NCI-H2107 treated with DMSO at 0.1 percent for 48 hours (cell line): ENCODE results near the gene APLN.

Experiments used
- DNase-seq: peaks from one replicate; lab custom pipeline; 2025; ENCODE audit not compliant: unreplicated experiment; lab: John Stamatoyannopoulos, UW

APLN gene

GRCh38 chrX:129661369-129661768, 6.6 kb upstream of the APLN start:
- DNase-seq, result no peak

DNA sequence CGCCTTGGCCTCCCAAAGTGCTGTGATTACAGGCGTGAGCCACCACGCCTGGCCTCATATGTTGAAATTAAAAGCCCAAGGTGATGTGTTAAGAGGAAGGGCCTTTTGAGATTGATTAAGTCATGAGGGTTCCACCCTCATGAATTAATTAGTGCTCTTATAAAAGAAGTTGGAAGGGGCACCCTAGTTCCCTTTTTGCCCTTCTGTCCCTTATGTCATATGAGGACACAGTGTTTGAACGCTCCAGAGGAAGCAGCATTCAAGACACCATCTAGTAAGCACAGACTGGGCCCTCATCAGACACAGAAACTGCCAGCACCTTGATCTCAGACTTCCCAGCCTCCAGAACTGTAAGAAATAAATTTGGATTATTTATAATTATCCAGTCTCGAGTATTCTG, 5.1 kb upstream of the APLN start:
- no peak for DNase-seq

GRCh38 chrX:129659141-129659540, 4.4 kb upstream of the APLN start:
- DNase-seq, result no peak

DNA sequence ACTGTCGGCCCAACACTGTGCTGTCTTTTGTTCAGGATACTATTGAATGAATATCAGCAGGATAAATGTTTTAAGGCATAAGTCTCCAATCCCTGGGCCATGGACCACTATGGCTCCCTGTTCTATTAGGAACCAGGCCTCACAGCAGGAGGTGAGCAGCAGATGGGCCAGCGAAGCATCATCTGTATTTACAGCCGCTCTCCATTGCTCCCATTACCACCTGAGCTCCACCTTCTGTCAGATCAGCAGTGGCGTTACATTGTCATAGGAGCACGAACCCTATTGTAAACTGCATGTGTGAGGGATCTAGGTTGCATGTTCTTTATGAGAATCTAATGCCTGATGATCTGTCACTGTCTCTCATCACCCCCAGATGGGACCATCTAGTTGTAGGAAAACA, 3.7 kb upstream of the APLN start:
- DNase-seq, result no peak

DNA sequence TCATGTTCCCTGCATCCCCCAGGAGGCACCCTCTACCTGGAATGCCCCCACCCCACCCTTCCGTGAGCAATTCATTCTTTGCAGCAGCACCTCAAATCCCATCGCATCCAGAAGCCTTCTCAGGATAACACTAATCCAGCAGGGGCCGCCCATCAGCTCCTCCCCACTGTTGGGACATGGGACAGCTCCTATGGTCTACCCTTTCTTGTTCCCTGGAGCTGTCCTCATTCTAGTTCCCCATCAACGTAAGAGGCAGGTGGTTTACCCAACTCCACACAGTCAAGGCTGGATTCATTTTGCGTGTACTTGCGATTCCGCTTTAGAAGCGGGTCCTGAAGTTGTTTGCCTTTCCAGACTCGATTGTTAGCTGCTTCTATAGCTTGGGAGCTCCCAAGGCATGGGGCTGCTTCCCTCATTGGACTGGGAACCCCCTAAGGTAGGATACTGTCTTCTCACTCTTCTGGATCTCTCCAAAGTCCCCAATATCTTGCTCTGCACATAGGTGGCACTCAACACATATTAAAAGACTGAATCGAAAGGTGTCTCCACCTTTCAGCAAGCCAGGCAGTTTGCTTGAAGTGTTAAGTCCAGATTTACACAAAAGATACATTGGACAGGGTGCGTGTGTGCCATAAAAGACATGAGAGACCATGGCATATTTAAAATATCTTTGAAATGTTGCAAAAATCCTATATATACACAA, 942 bp upstream of the APLN start:
- peak; percentile 58 for DNase-seq

DNA sequence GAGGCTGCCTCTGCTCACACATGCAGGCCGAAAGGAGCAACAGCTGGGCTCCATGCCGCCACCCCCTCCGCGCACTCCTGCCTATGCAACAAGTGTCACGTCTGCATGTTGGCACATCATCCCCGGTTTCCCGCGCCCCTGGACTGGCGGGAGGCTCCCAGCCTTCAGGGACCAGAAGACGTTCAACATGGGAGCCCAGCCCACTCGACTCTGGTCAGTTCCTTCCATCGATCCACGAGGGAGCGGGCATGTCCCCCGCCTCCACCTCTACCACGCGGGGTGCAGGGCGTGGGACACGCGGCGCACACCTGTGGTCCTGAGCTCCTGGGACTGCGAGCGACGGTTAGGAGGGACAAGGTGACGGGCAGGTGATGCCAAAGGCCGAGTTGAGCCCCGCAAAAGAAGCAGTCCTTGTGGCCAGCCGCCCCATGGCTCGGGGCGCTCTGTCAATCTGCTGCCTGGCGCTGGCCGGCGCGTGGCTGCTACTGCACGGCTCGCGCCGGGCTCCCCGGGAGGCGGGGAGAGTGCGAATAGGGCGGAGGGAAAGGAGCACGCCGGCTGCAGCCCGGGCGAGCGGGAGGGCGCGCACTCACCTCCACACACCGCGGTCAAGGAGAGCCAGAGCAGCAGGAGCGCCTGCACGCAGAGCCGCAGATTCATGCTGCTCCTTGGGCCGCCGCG, 645 bp downstream of the APLN start:
- DNase-seq, result no peak

GRCh38 chrX:129653181-129653970, 1.4 kb downstream of the APLN start:
- DNase-seq, result no peak

GRCh38 chrX:129652565-129653169, 2.1 kb downstream of the APLN start:
- DNase-seq, result no peak

DNA sequence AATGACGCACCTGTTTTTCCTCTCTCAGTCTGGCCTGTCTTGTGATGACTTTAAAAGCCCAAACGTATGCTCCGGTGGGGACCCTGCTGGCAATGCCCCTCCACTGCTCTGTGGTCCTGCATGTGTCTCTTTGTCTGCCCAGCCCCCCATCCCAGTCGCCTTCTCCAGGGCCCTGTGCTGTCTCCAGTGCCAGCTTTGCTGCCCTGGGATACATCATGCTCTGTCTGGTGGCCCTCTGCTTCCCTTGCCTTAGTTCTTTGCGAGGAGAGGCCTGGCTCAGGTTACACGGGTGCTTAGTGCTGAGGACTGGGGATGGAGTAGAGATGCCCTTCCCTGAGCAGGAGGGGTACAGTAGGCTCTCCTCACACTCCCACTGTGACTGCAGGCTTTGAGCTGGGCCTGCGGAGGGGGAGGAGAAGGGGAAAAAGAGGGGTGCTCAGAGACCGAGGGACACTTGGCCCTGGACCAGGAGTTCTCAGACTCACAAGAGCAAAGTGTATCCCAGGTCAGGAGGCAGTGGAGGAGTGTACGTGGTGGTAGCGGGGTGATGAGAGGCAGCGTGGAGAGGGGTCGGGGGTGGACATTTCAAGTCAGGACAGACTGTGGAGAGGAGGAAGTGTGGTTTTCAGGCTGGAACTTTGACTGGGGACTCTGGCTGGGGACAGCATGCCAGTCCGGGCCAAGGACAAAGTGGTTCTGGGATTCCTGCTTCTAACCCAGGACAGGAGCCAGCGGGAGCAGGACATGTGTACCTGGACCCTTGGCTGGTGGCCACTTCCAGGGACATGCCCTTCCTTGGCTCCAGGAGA, 2.8 kb downstream of the APLN start:
- peak; percentile 45 for DNase-seq

- DNase-seq, result peak; percentile 19
Measured at GRCh38 chrX:129650821-129651510, 3.8 kb downstream of the APLN start.

DNA sequence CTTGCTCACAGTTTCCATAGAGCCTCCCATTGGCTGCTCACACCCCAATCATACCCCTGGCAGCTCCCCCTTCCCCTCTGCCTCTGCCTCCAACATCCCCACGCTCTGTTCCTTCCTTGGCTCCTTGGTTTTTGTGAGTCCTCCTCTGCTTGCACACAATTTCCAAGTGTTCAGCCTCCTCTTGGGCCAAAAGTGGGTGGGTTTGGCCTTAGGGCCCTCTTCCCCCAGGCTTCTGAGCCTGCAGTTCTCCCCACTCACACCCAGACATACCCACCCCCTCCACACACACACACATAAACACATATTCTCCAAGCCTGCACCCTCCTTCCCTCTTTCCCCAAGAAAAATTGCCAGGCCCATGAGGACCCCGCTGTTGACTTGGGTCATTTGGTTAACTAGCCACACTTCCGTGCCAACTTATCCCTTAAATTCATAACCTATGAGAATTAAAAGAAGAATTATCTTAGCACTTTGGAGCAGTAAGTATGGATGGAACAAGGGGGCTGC, 4.5 kb downstream of the APLN start:
- no peak for DNase-seq

DNA sequence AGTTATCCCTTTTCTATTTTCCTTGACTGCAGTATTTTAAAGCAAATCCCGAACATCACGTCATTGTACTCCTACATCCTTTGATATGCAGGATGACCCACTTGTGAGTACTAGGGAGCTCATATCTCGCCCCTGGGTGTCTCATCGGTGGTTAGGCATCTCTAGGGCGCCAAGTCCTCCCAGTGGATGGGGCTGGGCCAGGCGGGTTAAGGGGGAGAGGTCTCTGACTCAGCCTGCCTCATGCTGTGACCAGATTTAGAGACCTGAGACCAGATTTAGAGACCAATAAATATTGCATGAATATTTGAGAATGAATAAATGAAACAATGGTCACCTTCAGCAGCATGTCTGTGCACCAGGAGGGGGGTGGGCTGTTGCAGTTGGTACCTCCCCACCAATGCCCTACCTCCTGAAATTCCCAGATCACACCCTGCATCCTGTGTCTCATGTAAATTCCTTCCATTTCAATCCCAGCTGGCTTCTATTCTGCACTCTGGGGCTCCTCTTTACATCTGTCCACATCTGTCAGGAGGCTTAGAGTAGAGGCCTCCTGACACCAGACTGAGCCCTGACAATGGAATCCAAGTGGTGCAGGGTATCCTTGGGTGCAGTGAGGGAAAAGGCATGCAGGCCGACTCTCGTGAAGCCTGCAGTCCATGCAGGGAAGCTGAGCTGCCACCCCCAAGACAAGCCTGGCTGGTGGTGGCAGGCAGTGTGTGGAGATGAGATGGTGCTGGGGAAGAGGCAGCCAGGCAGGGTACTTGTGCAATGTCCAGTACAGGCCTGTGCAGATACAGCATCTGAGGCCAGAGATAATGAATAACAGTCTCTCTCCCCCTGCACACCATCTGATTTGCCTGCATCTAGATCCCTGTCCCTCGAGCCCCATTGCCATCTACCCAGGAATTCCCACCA, 5.2 kb downstream of the APLN start:
- no peak for DNase-seq

GRCh38 chrX:129648514-129649267, 6.1 kb downstream of the APLN start:
- no peak for DNase-seq

DNA sequence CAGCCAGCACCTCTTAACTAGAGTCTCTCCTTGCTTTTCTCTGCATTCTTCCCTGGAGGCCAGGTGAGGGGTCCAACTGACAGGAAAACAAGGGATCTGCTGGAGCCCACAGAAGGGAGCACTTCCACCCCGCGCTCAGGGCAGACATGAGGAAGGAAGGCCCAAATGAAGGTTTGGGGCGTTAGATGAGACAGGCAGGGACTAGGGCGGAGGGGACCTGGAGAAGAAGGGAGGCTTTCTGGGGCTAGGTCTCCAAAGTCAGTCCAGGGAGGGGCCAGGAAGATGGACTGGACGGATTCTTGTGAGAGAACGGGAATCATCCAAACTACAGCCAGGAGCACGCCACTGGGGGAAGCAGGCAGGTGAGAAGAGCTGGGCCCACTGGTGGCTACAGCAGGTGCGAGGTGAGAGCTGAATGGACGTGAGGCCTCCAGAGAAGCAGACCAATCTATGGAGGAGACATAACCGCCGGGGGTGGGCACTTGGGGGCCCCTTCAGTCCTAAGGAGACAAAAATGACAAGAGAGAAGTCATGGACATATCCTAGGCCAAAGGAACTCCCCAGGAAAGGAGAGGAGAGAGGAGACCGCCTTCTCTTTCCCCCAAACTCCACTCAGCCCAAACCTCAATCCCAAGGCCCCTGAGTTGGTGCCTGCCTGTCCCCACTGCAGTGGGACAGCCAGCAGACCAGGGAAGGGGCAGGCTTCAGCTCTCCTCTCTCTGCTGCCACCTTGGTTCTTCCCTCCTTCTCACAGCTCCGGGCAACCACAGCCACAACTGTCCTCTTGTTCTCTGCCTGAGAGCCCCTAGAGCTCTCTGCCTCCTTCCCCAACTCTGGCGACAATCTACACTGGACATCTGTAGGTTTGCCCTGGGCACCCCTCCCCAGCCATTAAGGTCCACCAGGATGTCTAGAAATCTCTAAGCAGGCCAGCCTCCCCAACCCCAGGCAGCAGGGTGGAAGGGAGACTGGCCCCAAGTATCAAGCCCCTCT, 7.0 kb downstream of the APLN start:
- no peak for DNase-seq

GRCh38 chrX:129646566-129647417, 8.0 kb downstream of the APLN start:
- DNase-seq, result no peak

- no peak for DNase-seq
Measured at GRCh38 chrX:129642641-129643040, 12.1 kb downstream of the APLN start.
